ENCODE measurements around the gene RRAD.
A peak's percentile ranks its signal among the peaks of the same experiment; 100 is the strongest.

RRAD gene

GRCh38 chr16:66914541-66914940 is 10.8 kb downstream of the RRAD start:
- no peak for DNase-seq

- DNase-seq, result no peak
Observed at GRCh38 chr16:66913711-66914110, 11.6 kb downstream of the RRAD start.

GRCh38 chr16:66913081-66913480 is 12.3 kb downstream of the RRAD start:
- DNase-seq, result no peak

GRCh38 chr16:66911801-66912200 is 13.5 kb downstream of the RRAD start:
- no peak for DNase-seq

- DNase-seq, result no peak
Observed at GRCh38 chr16:66911112-66911511, 14.2 kb downstream of the RRAD start.

GRCh38 chr16:66910175-66910940 is 15.0 kb downstream of the RRAD start:
- no peak for DNase-seq

- no peak for DNase-seq
Observed at GRCh38 chr16:66908762-66909559, 16.4 kb downstream of the RRAD start.

- no peak for DNase-seq
Observed at GRCh38 chr16:66908116-66908515, 17.2 kb downstream of the RRAD start.

GRCh38 chr16:66906916-66907836 is 18.2 kb downstream of the RRAD start:
- DNase-seq, result no peak

GRCh38 chr16:66905633-66906539 is 19.4 kb downstream of the RRAD start:
- DNase-seq, result no peak

GRCh38 chr16:66904846-66905632 is 20.3 kb downstream of the RRAD start:
- no peak for DNase-seq

GRCh38 chr16:66904428-66904845 is 20.9 kb downstream of the RRAD start:
- no peak for DNase-seq

- DNase-seq, result no peak
Observed at GRCh38 chr16:66903544-66904427, 21.5 kb downstream of the RRAD start.

- no peak for DNase-seq
Observed at GRCh38 chr16:66902648-66903543, 22.4 kb downstream of the RRAD start.

GRCh38 chr16:66901626-66902025 is 23.7 kb downstream of the RRAD start:
- no peak for DNase-seq

GRCh38 chr16:66900721-66901441 is 24.5 kb downstream of the RRAD start:
- DNase-seq, result no peak

GRCh38 chr16:66899945-66900710 is 25.2 kb downstream of the RRAD start:
- peak; percentile 65 for DNase-seq
